CD8-positive, alpha-beta memory T cell (primary cell): ENCODE results near the gene PRDX1. TPM values are rescaled to one million over a fixed set of nuclear protein-coding genes. Genes with fewer than 3 reads are reported as not detected.

Experiments
- CTCF ChIA-PET: fragments of 350-600 bp; sonication (Branson Sonifier 250); formaldehyde crosslinking; loops from one replicate; lab custom pipeline; 2021; ENCODE audit warnings: antibody characterized with exemption; lab: Charles Lee
- POLR2A ChIA-PET: fragments of 350-600 bp; sonication (Branson Sonifier 250); formaldehyde crosslinking; loops from one replicate; lab custom pipeline; 2021; ENCODE audit warnings: antibody characterized with exemption; lab: Charles Lee
- DNase-seq, 5 donors: peaks; one replicate each; pipeline versions ENCODE4 v3.0.0 to v3.0.0-alpha.2; 2020 to 2022; ENCODE audit warnings: mixed read lengths in 1 of 5
- H3K27ac ChIP-seq: one replicate; pipeline ENCODE4 v1.7.0; 2013; ENCODE audit warnings: low read depth, mild to moderate bottlenecking, low read length, moderate library complexity
- H3K27me3 ChIP-seq: 2 replicates; pipeline ENCODE4 v1.7.0; 2013; ENCODE audit warnings: low read length, mild to moderate bottlenecking; ENCODE audit not compliant: insufficient read depth, poor library complexity, severe bottlenecking
- H3K36me3 ChIP-seq: 2 replicates; pipeline ENCODE4 v1.7.0; 2013; ENCODE audit warnings: mild to moderate bottlenecking, low read length, moderate library complexity; ENCODE audit not compliant: insufficient read depth
- H3K4me1 ChIP-seq: 2 replicates; pipeline ENCODE4 v1.7.0; 2013; ENCODE audit warnings: mild to moderate bottlenecking, low read length, moderate library complexity; ENCODE audit not compliant: insufficient read depth
- H3K4me3 ChIP-seq: 2 replicates; pipeline ENCODE4 v1.7.0; 2013; ENCODE audit warnings: mild to moderate bottlenecking, low read length
- H3K9me3 ChIP-seq: 2 replicates; pipeline ENCODE4 v1.7.0; 2013; ENCODE audit warnings: mild to moderate bottlenecking, low read length
- H3K27ac Mint-ChIP-seq, 8 donors: one replicate each; pipeline ENCODE4 v1.8.0; 2020 to 2021; ENCODE audit warnings: mixed read lengths in 8 of 8, mild to moderate bottlenecking in 6 of 8, inconsistent platforms in 3 of 8, moderate library complexity in 3 of 8
- H3K27me3 Mint-ChIP-seq, 2 donors: one replicate each; pipeline ENCODE4 v1.8.0; 2020 to 2021; ENCODE audit warnings: mixed read lengths in 2 of 2, mild to moderate bottlenecking in 1 of 2, moderate library complexity in 1 of 2
- H3K36me3 Mint-ChIP-seq, 3 donors: one replicate each; pipeline ENCODE4 v1.8.0; 2020 to 2021; ENCODE audit warnings: mixed read lengths in 3 of 3, inconsistent platforms in 1 of 3, mild to moderate bottlenecking in 1 of 3
- H3K4me1 Mint-ChIP-seq, 3 donors: one replicate each; pipeline ENCODE4 v1.8.0; 2020 to 2021; ENCODE audit warnings: mixed read lengths in 3 of 3, inconsistent platforms in 1 of 3, mild to moderate bottlenecking in 1 of 3
- H3K4me3 Mint-ChIP-seq, 7 donors: one replicate each; pipeline ENCODE4 v1.8.0; 2020 to 2021; ENCODE audit warnings: mixed read lengths in 7 of 7, mild to moderate bottlenecking in 6 of 7, moderate library complexity in 4 of 7, inconsistent platforms in 2 of 7
- H3K9me3 Mint-ChIP-seq, 5 donors: one replicate each; pipeline ENCODE4 v1.8.0; 2020 to 2022; ENCODE audit warnings: mixed read lengths in 5 of 5, mild to moderate bottlenecking in 3 of 5, moderate library complexity in 2 of 5, inconsistent platforms in 1 of 5
- polyA plus RNA-seq: library from polyadenylated mRNA; unstranded; fragments of 300-500 nt; fragmentation: Illumina TruSeq; gene quantifications from one replicate; pipeline ENCODE4 v1.2.3, GENCODE V29; 2021
- total RNA-seq, 2 experiments: library from RNA; stranded (reverse); gene quantifications; one replicate each; pipeline ENCODE4 v1.2.3, GENCODE V29; 2021

The PRDX1 gene
- total and polyA plus RNA-seq, 3 experiments from 2014 or later = 261 to 849 (median 784) TPM

GRCh38 chr1:45563843-45564242, 42.2 kb upstream of the PRDX1 start:
- H3K27ac ChIP-seq = no peak overlapping the region
- Mint-ChIP-seq H3K4me1 (peaks cover 0 to 3% (median 2%) of the 10 kb centered on the region in 3 donors), H3K27me3 (no peaks in the 10 kb centered on the region), H3K27ac (peak overlapping the region in 1 of 8 donors; percentile 94), H3K4me3 (no peak overlapping the region), H3K9me3 (no peaks in the 10 kb centered on the region), H3K36me3 (peaks cover 7 to 61% (median 13%) of the 10 kb centered on the region in 3 donors)
- peaks cover 20% of the 10 kb centered on the region for H3K36me3 ChIP-seq
- H3K4me3 ChIP-seq = no peak overlapping the region
- H3K9me3 ChIP-seq = no peaks in the 10 kb centered on the region
- H3K27me3 ChIP-seq = no peaks in the 10 kb centered on the region
- ChIA-PET CTCF (interaction anchor here (0.8 to 1.5 kb wide), 3 partner anchors 9 to 52 kb away, joined by 3 to 5 read pairs (median 4); no protein-coding TSS in a partner anchor), POLR2A (no interaction called here)
- no peak for DNase-seq
- no peaks in the 10 kb centered on the region for H3K4me1 ChIP-seq

DNA sequence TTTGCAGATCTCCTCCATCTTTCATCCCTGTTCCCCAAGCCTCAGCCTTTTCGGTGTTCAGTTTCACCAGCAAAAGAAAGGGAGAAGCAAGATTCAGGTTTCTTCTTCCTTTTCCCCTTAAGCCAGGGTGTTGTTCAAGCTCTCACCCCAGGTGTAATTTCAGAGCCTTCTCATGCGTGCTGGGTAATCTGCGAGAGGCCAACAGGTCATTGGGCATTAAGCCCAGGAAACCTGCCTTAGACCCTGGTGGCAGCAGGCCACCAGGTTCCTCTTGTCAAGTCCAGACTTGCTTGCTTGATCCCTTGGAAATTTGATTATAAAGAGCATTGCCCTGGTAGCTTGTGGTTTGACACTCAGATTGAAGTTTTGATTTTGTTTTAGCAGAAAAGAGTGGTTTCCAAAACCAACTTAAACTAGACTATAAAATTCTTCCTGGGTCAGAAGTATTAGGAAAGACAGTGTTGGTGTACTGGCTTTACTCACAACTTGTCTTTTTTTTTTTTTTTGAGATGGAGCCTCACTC, 35.8 kb upstream of the PRDX1 start:
- no peaks in the 10 kb centered on the region for H3K27me3 ChIP-seq
- H3K4me1 ChIP-seq = peaks cover under 1% of the 10 kb centered on the region
- H3K9me3 Mint-ChIP-seq = no peaks in the 10 kb centered on the region
- peak overlapping the region in 3 of 8 donors; percentile 14 to 75 (median 29) for H3K27ac Mint-ChIP-seq
- H3K36me3 Mint-ChIP-seq = peaks cover 0 to 34% (median 4%) of the 10 kb centered on the region in 3 donors
- H3K27me3 Mint-ChIP-seq = no peaks in the 10 kb centered on the region
- H3K36me3 ChIP-seq = peaks cover 3% of the 10 kb centered on the region
- H3K4me3 Mint-ChIP-seq = peak overlapping the region in 1 of 7 donors; percentile 31
- DNase-seq = no peak
- no peaks in the 10 kb centered on the region for H3K9me3 ChIP-seq
- peaks cover 8 to 13% (median 10%) of the 10 kb centered on the region in 3 donors for H3K4me1 Mint-ChIP-seq
- no peak overlapping the region for H3K4me3 ChIP-seq
- CTCF ChIA-PET = interaction anchor here (1.6 kb wide), 1 partner anchor 45 kb away, joined by 3 read pairs; no protein-coding TSS in a partner anchor
- POLR2A ChIA-PET = no interaction called here
- no peak overlapping the region for H3K27ac ChIP-seq

GRCh38 chr1:45554198-45554597, 32.5 kb upstream of the PRDX1 start:
- Histone ChIP-seq H3K4me3 (no peak overlapping the region), H3K27me3 (no peaks in the 10 kb centered on the region), H3K4me1 (peaks cover 20% of the 10 kb centered on the region), H3K36me3 (peaks cover 3% of the 10 kb centered on the region), H3K27ac (no peak overlapping the region), H3K9me3 (no peaks in the 10 kb centered on the region)
- DNase-seq = no peak
- Mint-ChIP-seq H3K4me1 (peaks cover 29 to 33% (median 31%) of the 10 kb centered on the region in 3 donors), H3K27ac (no peak overlapping the region), H3K27me3 (no peaks in the 10 kb centered on the region), H3K9me3 (no peaks in the 10 kb centered on the region), H3K36me3 (peaks cover 0 to 24% (median 3%) of the 10 kb centered on the region in 3 donors), H3K4me3 (no peak overlapping the region)
- ChIA-PET CTCF (interaction anchor here (1.1 to 1.7 kb wide), 3 partner anchors 9 to 32 kb away, joined by 3 to 6 read pairs (median 4); partner anchors contain the start of gene PRDX1), POLR2A (interaction anchor here (1.2 kb wide), 1 partner anchor 32 kb away, joined by 3 read pairs; the partner anchor contains the start of gene PRDX1)

DNA sequence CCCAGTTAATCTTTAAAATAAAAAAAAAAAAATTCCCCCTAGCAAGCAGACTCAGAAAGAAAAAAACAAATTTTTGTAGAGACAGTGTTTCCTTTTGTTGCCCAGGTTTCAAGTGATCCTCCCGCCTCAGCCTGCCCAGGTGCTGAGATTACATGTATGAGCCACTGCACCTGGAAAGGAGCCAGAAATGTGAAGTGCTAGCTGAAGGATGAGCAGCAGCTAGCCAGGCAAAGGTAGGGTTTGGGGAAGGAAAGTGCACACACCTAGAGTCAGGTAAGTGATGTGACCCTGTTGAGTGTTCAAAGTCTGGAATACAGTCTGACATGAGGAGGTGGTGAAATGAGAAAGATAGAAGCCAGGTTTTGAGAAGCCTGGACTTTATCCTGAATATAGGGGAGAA, 30.6 kb upstream of the PRDX1 start:
- Histone ChIP-seq H3K27me3 (no peaks in the 10 kb centered on the region), H3K36me3 (peaks cover 3% of the 10 kb centered on the region), H3K27ac (peak overlapping the region; percentile 7), H3K9me3 (no peaks in the 10 kb centered on the region), H3K4me1 (peaks cover 20% of the 10 kb centered on the region), H3K4me3 (no peak overlapping the region)
- peak overlapping the region in 3 of 8 donors; percentile 0 to 98 (median 73) for H3K27ac Mint-ChIP-seq
- peaks cover 26 to 28% (median 26%) of the 10 kb centered on the region in 3 donors for H3K4me1 Mint-ChIP-seq
- peaks cover 0 to 19% (median 3%) of the 10 kb centered on the region in 3 donors for H3K36me3 Mint-ChIP-seq
- ChIA-PET CTCF (interaction anchor here (1.9 kb wide), 1 partner anchor 17 kb away, joined by 7 read pairs; no protein-coding TSS in a partner anchor), POLR2A (no interaction called here)
- no peaks in the 10 kb centered on the region for H3K9me3 Mint-ChIP-seq
- H3K4me3 Mint-ChIP-seq = peak overlapping the region in 5 of 7 donors; percentile 35 to 98 (median 49)
- DNase-seq = no peak
- no peaks in the 10 kb centered on the region for H3K27me3 Mint-ChIP-seq

- H3K36me3 ChIP-seq = peaks cover 3% of the 10 kb centered on the region
- Mint-ChIP-seq H3K4me1 (peaks cover 25% of the 10 kb centered on the region in 3 donors), H3K36me3 (peaks cover 0 to 17% (median 3%) of the 10 kb centered on the region in 3 donors), H3K9me3 (no peaks in the 10 kb centered on the region), H3K27ac (peak overlapping the region in 7 of 8 donors; percentile 91 to 99 (median 97)), H3K27me3 (no peaks in the 10 kb centered on the region), H3K4me3 (peak overlapping the region; percentile 93 to 99 (median 97))
- no peak for DNase-seq
- ChIA-PET CTCF (interaction anchor here (1.2 to 1.9 kb wide), 3 partner anchors 18 to 34 kb away, joined by 3 to 7 read pairs (median 3); no protein-coding TSS in a partner anchor), POLR2A (interaction anchor here (1.7 kb wide), 3 partner anchors 30 to 52 kb away, joined by 6 to 13 read pairs (median 8); partner anchors contain the start of genes CCDC163, MMACHC, NASP and PRDX1)
- H3K4me3 ChIP-seq = peak overlapping the region; percentile 91
- H3K4me1 ChIP-seq = peaks cover 20% of the 10 kb centered on the region
- no peaks in the 10 kb centered on the region for H3K9me3 ChIP-seq
- no peaks in the 10 kb centered on the region for H3K27me3 ChIP-seq
- peak overlapping the region; percentile 86 for H3K27ac ChIP-seq
These were observed 30.0 kb upstream of the PRDX1 start for GRCh38 chr1:45551684-45552083.

DNA sequence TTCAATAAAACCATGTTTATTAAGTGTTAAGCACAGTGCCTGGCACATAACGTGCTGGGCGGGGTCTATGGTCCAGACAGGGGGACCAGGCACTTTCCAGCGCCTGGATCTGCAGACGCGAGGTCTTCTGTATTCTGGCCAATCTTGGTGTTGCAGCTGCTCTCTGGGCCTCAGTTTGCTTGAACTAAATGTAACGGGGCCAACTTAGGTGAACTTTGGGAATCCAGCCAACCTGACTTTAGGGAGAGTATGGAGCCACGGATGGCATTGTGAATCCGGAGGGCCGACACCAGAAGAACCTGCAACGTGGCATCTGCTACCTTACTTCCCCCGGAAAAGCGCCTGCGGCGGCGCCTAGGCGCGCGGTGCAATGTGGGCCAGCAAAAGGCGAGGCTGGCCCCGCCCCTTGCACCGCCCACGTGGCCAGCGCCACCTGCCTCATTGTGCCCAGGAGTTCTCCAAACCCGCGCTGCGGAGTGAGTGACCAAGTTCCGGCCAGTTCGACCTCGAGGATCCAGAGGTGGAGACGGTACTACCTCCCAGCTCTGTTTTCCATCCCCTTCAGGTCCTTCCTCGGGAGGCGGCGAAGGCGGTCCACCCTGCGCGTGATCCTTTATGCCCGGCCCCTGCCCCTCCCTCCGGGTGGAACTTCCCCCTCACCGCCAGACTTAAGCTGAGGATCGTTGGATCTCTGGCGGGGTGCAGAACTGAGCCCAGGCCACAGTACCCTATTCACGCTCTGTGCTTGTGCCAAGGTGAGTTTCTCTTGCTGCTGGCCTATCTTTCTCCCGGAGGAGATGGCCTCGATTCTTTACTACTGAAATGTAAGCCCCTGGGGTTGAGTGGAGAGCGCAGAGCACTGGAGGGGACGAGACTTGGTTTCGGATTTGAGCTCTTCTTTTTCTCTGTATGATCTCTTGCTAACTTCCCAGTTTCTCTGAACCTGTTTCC, 29.0 kb upstream of the PRDX1 start, which contains the start of gene AKR1A1:
AKR1A1 (plus strand) TSS at position 426 of the 951 bp plus-strand sequence. CDS start 10,969 bp downstream, outside the sequence.
- H3K9me3 ChIP-seq = no peaks in the 10 kb centered on the region
- ChIA-PET CTCF (interaction anchor here (0.9 to 1.9 kb wide), 5 partner anchors 9 to 51 kb away, joined by 3 to 7 read pairs (median 4); partner anchors contain the start of genes CCDC163 and MMACHC), POLR2A (interaction anchor here (0.6 to 1.7 kb wide), 5 partner anchors 29 to 62 kb away, joined by 3 to 13 read pairs (median 6); partner anchors contain the start of genes CCDC163, MMACHC, NASP and PRDX1)
- no peaks in the 10 kb centered on the region for H3K27me3 Mint-ChIP-seq
- peaks cover 20% of the 10 kb centered on the region for H3K4me1 ChIP-seq
- H3K4me3 ChIP-seq = peak within 1 kb of the TSS; percentile 91
- H3K36me3 Mint-ChIP-seq = peaks cover 0 to 14% (median 3%) of the 10 kb centered on the region in 3 donors
- H3K36me3 ChIP-seq = no peaks in the 10 kb centered on the region
- peak within 1 kb of the TSS; percentile 93 to 99 (median 97) for H3K4me3 Mint-ChIP-seq
- H3K27me3 ChIP-seq = no peaks in the 10 kb centered on the region
- H3K27ac ChIP-seq = peak within 1 kb of the TSS; percentile 86
- peaks cover 22 to 25% (median 25%) of the 10 kb centered on the region in 3 donors for H3K4me1 Mint-ChIP-seq
- no peaks in the 10 kb centered on the region for H3K9me3 Mint-ChIP-seq
- H3K27ac Mint-ChIP-seq = peak within 1 kb of the TSS; percentile 91 to 99 (median 97)
- peak; percentile 76 to 88 (median 84) for DNase-seq
